DMS153 treated with DMSO at 0.1 percent for 48 hours (cell line): ENCODE measurements around the gene ACTA2.
"Not testable (repeated sequence)": the region's sequence is repeated elsewhere in the genome, so short reads cannot be mapped to it uniquely, and the experiment has no call there.

Experiments
- DNase-seq: peaks from one replicate; lab custom pipeline; 2025; ENCODE audit not compliant: unreplicated experiment; lab: John Stamatoyannopoulos, UW

The ACTA2 gene

DNA sequence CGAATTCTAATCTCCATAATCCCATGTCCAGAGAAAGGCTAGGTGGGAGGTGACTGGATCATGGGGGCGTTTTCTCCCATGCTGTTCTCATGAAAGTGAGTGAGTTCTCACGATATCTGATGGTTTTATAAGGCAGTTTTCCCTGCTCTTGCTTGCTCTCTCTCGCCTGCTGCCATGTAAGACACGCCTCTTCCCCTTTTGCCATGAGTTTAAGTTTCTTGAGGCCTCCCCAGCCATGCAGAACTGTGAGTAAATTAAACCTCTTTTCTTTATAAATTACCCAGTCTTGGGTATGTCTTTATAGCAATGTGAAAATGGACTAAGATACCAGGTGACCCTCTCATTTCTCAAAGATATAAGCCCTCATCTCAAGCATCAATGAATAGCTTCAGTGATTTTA, 1.1 kb upstream of the ACTA2 start:
- DNase-seq = no peak

DNA sequence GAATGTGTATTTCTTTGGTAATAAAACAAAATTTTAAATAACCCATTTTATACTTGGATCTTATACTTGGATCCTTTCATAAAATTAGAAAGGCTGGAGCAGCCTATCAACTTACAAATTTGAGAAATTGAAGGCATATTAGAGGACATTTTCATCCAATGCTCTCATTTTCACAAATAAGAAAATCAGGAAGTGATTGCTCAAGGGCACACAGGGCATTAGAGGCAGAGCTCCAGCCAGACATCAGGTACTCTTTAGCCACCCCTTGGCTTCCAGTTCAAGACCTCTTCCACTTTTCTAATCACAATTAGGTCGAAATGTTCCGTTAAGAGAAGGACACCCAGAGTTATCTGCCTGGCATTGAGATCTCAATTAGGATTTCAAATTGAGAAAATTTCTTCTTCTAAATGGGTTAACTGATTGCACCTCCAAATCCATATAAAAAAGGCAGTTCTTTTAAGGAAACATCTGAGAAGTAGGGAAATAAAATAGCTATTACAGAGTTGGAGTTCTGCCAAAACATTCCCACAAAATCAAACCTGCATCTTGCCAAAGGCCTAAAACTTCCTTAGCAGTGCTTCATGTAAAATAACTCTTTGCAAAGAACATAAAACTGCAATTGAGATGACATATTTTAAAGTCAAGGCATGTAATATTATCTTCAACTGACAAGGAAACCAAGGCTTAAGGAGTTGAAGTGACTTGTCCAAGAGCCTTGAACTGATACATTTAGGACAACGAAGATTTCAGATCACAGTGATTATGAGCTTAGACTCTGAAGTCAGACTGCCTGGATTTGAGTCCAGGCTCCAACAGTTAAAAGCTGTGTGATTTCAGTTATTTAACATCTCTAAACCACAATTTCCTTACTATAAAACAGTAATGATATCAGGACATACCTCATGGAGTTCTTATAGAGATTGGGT, 2.4 kb downstream of the ACTA2 start:
- no peak for DNase-seq

DNA sequence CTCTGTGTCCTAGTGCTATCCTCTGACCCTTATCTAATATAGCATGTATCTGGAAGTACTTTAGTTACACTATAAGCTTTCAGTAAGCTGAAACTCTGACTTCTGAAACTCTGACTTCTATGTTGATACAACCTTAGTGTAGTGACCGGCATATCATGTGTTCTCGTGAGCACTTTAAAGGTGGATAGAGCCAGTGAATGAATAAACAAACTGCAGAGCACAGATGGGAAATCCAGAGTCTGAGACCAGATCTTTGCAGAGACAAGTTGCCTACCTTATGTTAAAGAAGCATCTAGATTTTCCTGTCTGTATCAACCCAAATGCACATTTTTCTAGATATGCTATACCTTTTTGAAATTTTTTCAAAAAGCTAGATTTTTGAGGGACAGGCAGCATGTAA, 3.5 kb downstream of the ACTA2 start:
- no peak for DNase-seq

DNA sequence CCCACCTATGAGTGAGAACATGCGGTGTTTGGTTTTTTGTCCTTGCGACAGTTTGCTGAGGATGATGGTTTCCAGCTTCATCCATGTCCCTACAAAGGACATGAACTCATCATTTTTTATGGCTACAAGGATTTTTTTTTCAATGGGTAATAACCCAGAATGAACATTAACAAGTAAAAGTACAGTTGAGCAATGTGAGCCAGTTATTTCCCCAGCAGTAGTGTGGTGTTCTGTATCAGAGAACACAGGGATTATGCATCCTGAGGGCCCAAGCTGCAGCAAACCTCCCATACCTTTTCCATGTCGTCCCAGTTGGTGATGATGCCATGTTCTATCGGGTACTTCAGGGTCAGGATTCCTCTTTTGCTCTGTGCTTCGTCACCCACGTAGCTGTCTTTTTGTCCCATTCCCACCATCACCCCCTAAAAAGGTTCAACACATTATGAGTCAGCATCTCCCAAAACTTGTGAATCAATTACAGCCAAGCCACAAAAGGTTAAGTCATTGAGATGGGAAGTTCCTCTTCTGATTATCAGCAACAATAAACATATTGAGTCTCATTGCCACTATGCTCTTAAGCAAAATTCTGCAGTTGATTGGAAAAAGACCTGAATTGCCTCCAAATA, 5.5 kb downstream of the ACTA2 start:
- DNase-seq = no peak

DNA sequence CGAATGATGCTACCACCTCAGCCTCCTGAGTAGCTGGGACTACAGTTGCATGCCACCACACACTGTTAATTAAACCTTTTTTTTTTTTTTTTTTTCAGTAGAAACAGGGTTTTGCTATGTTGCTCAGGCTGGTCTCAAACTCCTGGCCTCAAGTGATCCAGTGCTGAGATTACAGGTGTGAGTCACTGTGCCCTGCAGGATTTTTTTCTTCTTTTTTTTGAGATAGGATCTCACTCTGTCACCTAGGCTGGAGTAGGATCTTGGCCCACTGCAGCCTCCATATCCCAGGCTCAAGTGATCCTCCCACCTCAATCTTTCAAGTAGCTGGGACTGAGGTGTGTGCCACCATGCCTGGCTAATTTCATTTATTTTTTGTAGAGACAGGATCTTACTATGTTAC, 6.4 kb downstream of the ACTA2 start:
- DNase-seq = no peak

DNA sequence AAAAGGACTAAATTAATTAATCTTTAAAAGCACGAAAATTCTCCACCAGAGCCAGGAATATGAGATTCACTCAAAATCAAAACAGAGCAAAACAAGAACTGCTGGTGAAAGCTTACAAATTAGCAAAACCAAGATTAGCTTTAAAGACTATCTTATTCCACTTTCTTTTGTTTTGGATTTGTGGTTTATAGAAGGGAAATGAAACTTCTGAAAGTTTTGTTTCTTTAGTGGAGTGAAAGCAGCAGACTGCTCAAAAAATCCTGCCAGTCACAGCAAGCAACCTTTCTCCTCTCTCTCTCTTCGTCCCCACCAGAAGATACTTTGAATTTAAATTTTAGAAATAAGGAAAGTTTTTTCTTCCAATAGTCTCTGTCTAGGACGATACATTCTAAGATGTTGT, 7.8 kb downstream of the ACTA2 start:
- no peak for DNase-seq

DNA sequence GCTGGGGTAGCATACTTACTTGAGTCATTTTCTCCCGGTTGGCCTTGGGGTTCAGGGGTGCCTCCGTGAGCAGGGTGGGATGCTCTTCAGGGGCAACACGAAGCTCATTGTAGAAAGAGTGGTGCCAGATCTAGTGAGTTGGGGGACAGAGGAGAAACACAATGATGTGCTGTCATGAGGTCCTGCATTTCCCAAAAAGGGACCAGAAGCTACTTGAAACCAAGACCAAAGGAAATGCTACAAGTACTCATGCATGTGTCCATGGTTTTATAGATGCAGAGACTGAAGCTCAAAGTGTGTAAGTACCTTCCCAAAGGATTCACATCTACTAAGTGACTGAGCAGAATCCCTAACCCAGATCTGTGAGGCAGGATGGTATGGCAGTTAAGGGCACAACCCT, 8.8 kb downstream of the ACTA2 start:
- no peak for DNase-seq

DNA sequence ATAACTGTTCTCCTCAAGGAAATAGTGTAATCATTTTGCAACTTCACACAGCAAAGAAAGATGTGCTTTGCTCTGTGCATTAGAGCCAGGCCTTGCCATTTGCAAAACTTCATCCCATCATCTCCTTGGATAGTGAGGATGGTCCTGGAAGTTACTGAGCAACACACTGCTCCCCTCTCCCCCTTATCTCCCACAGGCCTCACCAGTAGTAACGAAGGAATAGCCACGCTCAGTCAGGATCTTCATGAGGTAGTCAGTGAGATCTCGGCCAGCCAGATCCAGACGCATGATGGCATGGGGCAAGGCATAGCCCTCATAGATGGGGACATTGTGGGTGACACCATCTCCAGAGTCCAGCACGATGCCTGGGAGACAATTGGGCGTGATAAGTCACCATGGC, 11.5 kb downstream of the ACTA2 start:
- DNase-seq = no peak

DNA sequence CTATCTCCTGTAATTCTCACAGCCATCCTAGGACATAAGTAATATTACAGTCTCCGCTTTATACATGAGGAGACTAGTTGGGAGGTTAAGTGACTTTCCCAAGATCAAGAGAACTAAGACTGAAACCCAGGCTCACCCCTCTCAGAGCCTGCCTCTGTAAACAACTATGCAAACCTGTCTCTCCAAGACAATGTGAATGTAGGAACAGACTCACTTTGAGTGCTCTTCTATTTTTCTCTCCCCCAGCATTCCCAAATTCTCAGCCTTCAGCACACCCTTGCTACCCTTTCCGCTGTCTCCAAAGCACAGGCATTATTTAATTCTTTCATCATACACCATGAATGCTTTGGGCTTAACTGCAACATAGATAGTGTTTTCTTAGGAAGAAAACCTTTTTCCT, 13.6 kb downstream of the ACTA2 start:
- no peak for DNase-seq

DNA sequence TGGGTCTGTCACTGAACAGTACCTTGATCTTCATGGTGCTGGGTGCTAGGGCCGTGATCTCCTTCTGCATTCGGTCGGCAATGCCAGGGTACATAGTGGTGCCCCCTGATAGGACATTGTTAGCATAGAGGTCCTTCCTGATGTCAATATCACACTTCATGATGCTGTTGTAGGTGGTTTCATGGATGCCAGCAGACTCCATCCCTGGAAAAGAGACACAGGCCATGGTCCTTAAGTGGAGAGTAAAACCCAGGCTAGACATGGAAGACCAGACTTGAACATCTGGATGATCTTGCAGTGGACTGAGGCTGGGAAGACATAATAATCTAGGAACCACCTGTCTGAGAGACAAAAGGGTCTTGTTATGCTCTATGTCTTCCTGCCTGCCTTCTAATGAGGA, 14.5 kb downstream of the ACTA2 start:
- no peak for DNase-seq

DNA sequence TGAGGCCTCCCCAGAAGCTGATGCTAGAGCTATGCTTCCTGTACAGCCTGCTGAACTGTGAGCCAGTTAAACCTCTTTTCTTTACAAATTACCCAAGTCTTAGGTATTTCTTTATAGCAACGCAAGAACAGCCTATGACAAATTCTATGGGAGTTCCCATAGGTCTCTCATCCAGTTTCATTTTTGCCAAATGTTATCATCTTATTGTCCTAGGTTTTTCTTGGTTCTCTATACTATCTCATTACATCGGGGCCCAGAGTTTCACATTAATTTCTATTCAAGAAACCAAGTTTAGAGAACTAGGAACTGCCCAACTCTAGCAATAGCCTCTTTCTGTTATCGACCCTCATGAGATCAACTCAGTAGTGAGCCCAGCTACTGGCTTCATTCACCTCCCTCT, 15.9 kb downstream of the ACTA2 start:
- no peak for DNase-seq

DNA sequence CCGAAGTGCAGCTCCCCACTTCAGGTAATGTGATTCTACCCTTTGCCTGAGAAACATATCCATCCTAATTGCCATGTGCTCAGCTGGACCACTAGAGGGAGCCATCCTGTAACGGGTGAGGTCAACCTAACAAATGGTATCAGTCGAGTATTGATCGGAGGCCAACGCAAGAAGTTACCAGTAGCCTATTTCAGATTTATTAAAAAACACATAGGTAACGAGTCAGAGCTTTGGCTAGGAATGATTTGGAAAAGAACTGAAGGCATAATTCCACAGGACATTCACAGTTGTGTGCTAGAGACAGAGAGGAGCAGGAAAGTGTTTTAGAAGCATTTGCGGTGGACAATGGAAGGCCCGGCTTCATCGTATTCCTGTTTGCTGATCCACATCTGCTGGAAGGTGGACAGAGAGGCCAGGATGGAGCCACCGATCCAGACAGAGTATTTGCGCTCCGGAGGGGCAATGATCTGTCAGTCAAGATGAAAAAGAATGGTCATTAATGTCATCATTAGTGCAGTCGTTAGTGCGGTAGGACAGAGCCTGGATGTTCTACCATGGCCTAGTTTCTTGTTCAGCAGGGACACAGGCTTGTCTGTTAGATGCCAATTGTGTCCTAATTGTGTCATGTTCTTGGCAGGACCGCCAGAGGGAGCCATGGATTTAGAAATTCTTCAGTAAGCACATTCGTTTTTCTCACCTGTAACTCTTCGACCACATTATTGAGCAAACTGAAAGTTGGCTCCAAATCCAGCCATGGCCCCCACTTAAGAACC, 17.5 kb downstream of the ACTA2 start:
- peak; percentile 89 for DNase-seq

DNA sequence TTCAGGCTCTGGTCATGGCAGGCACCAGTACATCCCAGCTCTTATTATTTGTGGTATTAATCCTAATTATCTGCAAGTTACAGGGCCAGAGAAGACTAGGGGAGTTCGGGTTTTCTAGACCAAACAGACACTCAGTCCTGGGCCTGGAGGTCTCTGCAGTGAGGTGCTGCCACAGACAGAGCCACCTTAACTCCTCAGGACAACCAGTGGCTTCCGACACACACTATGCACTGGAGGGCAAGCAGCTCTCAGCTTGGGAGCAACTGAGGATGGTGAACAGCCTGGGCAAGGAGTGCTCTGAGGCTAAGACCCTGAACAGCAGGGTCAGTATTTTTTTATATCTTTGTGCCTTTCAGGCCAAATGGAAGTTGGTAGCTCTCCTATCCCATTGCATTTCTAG, 19.0 kb downstream of the ACTA2 start:
- DNase-seq = no peak

DNA sequence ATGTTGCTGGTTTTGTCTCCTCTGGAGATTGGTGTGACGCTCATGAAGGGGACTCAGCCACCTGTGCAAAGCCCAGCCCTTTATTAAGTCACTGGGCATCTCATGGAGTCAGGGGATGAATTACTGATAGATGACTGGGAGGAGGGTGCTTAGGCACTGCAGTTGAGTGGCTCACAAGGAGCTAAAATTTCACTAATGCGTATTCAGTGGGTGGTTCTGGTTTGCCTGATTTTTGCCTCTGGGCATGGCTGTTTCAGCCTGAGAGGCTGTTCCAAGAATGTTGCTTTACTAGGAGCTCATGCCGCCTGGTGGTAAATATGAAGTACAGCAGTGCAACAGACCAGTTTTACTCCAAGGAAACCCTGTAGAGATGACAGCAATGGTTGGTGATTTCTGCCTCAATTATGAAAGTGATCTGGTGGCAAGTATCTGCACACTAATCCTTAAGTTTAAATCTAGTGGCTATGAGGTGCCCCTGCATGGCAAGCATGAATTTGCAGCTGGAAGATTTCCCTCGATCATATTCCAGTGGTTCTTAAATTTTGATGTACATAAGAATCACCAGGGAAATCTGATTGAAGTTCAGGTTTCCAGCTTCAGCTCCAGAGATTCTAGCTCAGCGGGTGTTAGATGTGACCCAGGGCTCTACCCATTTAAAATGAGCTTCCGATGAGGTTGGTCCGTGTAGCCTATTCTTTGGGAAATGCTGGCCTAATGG, 19.9 kb downstream of the ACTA2 start:
- DNase-seq = peak; percentile 60

DNA sequence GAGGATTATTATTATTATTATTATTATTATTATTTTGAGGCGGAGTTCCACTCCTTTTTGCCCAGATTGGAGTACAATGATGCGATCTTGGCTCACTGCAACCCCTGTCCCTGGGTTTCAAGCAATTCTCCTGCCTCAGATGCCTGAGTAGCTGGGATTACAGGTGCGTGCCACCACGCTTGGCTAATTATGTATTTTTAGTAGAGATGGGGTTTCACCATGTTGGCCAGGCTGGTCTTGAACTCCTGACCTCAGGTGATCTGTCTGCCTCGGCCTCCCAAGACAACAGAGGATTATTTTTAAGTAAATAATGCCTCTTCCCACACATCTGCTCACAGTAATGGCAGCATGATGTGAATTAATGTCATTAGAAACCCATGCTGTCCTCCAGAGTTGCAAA, 20.5 kb downstream of the ACTA2 start:
- DNase-seq = not testable (repeated sequence)

DNA sequence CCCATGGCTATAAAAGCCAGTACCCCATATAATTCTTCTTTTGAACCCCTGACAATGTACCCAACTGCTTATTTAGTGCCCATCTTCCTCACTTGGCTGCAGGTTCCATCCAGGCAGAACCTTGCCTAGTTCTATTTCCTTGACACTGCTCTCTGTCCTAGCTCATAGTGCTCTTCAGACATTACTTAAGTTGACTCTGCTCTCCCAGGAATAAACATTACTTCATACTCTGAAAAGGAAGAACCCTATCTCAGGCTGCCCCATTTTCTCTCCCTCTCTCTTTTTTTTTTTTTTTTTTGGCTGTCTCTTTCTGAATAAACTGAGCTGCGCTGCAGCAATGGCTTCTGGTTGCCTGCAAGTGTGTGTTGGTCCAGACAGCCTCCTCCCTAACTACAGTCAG, 21.0 kb downstream of the ACTA2 start:
- DNase-seq = no peak

DNA sequence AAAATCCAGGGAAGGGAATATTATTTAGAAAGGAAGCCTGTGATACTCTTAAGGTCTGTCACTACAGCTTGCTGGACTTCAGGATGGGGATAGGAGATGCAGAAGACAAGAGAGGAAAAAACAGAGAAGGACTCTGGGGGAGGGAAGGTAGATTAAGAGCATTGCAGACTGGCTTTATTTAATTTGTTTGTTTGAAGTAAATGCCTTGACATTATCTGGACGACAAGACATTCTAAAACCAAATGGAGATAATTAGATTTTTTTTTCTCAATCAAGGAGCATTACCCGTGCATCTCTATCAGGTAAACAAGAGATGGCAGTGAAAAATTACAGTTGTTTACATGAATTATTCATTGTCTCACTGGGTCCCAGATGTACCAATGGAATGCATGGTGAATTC, 24.3 kb downstream of the ACTA2 start:
- no peak for DNase-seq

DNA sequence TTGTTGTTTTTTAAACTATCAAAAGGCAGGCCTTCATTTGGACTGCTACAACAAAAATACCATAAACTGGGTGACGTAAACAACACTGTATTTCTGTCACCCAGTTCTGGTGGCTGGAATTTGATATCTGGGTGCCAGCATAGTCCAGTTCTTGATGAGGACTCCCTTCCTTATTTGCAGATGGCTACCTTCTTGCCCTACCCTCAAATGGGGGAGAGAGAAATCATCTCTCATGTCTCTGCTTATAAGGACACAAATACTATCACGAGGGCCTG, 25.2 kb downstream of the ACTA2 start:
- DNase-seq = no peak

DNA sequence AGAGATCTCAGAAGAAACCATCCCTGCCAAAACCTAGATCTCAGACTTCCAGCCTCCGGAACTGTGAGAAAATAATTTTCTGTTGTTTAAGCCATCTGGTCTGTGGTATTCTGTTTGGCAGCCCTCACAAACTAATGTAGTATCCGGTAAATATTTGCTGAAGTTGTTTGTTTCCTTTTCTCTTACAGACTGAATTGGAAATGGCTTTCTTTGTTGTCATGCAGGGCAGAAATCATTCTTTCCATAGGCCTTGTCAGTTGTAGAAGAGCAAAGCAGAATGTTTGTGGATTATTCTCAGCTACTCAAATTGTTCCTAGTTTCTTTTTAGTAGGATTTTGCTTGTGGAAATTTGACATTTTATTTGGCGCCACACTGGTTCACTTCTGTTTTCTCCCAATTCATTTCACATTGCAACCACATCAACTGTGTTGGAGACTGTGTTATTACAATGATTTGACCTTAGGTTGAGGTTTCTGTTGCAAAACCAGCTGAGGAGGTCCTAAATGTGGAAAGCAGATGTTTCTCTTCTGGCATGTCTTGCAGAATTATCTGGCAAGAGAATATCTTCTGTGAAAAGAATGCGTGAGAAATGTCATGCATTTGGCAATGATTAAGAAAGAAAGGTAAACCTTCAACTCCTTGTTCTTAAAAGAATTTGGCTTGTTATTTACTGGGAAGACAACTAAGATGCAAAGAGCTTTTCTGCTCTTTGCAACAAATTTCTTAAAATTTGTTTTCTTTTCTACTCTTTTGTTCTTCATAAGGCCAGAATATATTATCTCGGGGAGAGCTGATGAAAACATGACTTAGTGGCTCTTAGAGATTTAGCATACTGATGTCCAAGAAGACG, 25.8 kb downstream of the ACTA2 start:
- no peak for DNase-seq

DNA sequence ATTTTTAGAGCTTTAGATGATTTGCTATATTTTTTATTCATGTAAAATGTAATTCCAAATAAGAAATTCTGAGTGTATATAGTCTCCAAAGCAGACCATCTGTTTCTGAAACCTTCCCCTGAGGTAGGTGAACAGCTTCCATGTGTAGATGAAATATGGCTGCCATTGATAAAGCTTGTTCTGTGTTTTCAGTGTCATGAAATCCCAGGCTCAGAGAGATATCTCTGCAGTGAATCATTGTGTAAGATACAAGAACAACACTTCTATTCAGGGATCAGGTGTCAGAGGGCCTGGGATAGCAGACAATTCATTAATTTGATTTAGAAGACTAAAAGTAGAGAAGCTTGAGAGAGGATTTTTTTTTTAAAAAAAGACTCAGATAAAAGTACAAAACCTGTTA, 29.1 kb downstream of the ACTA2 start:
- no peak for DNase-seq

DNA sequence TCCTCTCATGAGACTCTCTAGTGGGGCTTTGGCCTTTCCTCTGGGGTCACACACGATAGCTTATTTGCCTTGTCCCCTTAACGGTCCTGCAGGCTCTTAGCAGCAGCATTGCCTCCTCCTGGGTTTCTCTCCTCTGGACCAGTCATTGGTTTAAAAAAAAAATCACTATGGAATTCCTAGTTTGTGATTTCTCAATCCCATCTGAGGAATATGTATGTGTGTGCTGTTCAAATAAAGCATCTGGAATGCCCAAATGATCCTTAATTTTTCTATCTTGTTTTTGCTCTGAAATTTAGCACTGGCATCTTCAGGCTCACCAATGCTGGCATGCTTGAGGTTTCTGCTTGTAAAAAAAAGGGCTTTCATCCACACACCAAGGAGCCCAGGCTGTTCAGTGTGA, 30.5 kb downstream of the ACTA2 start:
- DNase-seq = no peak
